ENCODE results near the gene NTN4. TPM values are rescaled to one million over a fixed set of nuclear protein-coding genes. Genes with fewer than 3 reads are reported as not detected.

NTN4 gene
- total RNA-seq, 1 experiment from 2014 or later: 9.6 TPM

- Histone ChIP-seq H3K4me3 (ENCODE audit: low read depth, low read length, poor library complexity, severe bottlenecking) (no peak overlapping the region), H3K36me3 (ENCODE audit: insufficient read depth, low read length, poor library complexity, severe bottlenecking) (peaks cover 10% of the 10 kb centered on the region), H3K9me3 (ENCODE audit: low read depth, low read length, poor library complexity, severe bottlenecking) (peaks cover 3% of the 10 kb centered on the region), H3K4me1 (ENCODE audit: insufficient read depth, low read length, poor library complexity, severe bottlenecking) (peaks cover 6% of the 10 kb centered on the region), H3K27me3 (replicated peaks; ENCODE audit: insufficient read depth, low read depth, low read length, poor library complexity) (no peaks in the 10 kb centered on the region), H3K27ac (ENCODE audit: low read depth, low read length, poor library complexity, severe bottlenecking) (no peak overlapping the region)
- ChIA-PET POLR2A (ENCODE audit: low non-redundant PET) (no interaction called here), CTCF (no interaction called here)
- no TSS peak for BruUV-seq (replicated peaks)
- intact Hi-C loops (cut with micrococcal nuclease; ENCODE audit: unreplicated experiment): no loop called here
- no peak for DNase-seq (ENCODE audit: low spot score)
- TF ChIP-seq EZH2 (IDR thresholded peaks at IDR 0.05; ENCODE audit: borderline replicate concordance, low read depth, low read length, poor library complexity, severe bottlenecking): no peak
- no peak for TF ChIP-seq CTCF (conservative IDR thresholded peaks at IDR 0.05; ENCODE audit: low read depth, low read length)
Observed at GRCh38 chr12:95804291-95804690, 13.7 kb upstream of the NTN4 start.

- Histone ChIP-seq H3K4me3 (ENCODE audit: low read depth, low read length, poor library complexity, severe bottlenecking) (no peak overlapping the region), H3K27ac (ENCODE audit: low read depth, low read length, poor library complexity, severe bottlenecking) (no peak overlapping the region), H3K36me3 (ENCODE audit: insufficient read depth, low read length, poor library complexity, severe bottlenecking) (peaks cover 8% of the 10 kb centered on the region), H3K27me3 (replicated peaks; ENCODE audit: insufficient read depth, low read depth, low read length, poor library complexity) (no peaks in the 10 kb centered on the region), H3K4me1 (ENCODE audit: insufficient read depth, low read length, poor library complexity, severe bottlenecking) (peaks cover 6% of the 10 kb centered on the region), H3K9me3 (ENCODE audit: low read depth, low read length, poor library complexity, severe bottlenecking) (no peaks in the 10 kb centered on the region)
- BruUV-seq (replicated peaks): no TSS peak
- TF ChIP-seq EZH2 (IDR thresholded peaks at IDR 0.05; ENCODE audit: borderline replicate concordance, low read depth, low read length, poor library complexity, severe bottlenecking) (no peak), CTCF (conservative IDR thresholded peaks at IDR 0.05; ENCODE audit: low read depth, low read length) (no peak)
- intact Hi-C loops (cut with micrococcal nuclease; ENCODE audit: unreplicated experiment): no loop called here
- ChIA-PET CTCF (no interaction called here), POLR2A (ENCODE audit: low non-redundant PET) (no interaction called here)
- no peak for DNase-seq (ENCODE audit: low spot score)
Observed at GRCh38 chr12:95803817-95804216, 13.3 kb upstream of the NTN4 start.

- peaks cover 8% of the 10 kb centered on the region for H3K36me3 ChIP-seq (ENCODE audit: insufficient read depth, low read length, poor library complexity, severe bottlenecking)
- ChIA-PET CTCF (no interaction called here), POLR2A (ENCODE audit: low non-redundant PET) (no interaction called here)
- H3K27me3 ChIP-seq (replicated peaks; ENCODE audit: insufficient read depth, low read depth, low read length, poor library complexity): no peaks in the 10 kb centered on the region
- TF ChIP-seq EZH2 (IDR thresholded peaks at IDR 0.05; ENCODE audit: borderline replicate concordance, low read depth, low read length, poor library complexity, severe bottlenecking) (no peak), CTCF (conservative IDR thresholded peaks at IDR 0.05; ENCODE audit: low read depth, low read length) (no peak)
- no peak overlapping the region for H3K27ac ChIP-seq (ENCODE audit: low read depth, low read length, poor library complexity, severe bottlenecking)
- no peak for DNase-seq (ENCODE audit: low spot score)
- H3K9me3 ChIP-seq (ENCODE audit: low read depth, low read length, poor library complexity, severe bottlenecking): no peaks in the 10 kb centered on the region
- no TSS peak for BruUV-seq (replicated peaks)
- intact Hi-C loops (cut with micrococcal nuclease; ENCODE audit: unreplicated experiment): no loop called here
- H3K4me3 ChIP-seq (ENCODE audit: low read depth, low read length, poor library complexity, severe bottlenecking): no peak overlapping the region
- H3K4me1 ChIP-seq (ENCODE audit: insufficient read depth, low read length, poor library complexity, severe bottlenecking): peaks cover 6% of the 10 kb centered on the region
Observed at GRCh38 chr12:95802482-95803270, 12.1 kb upstream of the NTN4 start.
